IMR-90 (cell line): ENCODE results near the gene SLC26A1. TPM values are rescaled to one million over a fixed set of nuclear protein-coding genes. Genes with fewer than 3 reads are reported as not detected.

Source experiments
- ATAC-seq: fragments of 200-7000 bp; cut with Tn5 transposase; 2 replicates; pipeline ENCODE4 v1.9.1; 2020; ENCODE audit warnings: low read depth, mild to moderate bottlenecking, moderate library complexity
- BruUV-seq: library from RNA; stranded (reverse); fragments of 400-500 nt; replicated peaks from 2 replicates; lab custom pipeline; 2021; lab: Mats Ljungman, UMichigan
- CTCF ChIA-PET: fragments of 300-600 bp; formaldehyde crosslinking; extraction: SDS; loops from one replicate; lab custom pipeline; 2021; ENCODE audit warnings: antibody characterized with exemption; lab: Yijun Ruan, JAX
- POLR2A ChIA-PET: fragments of 300-600 bp; sonication (Branson Sonifier 250); formaldehyde crosslinking; loops from one replicate; lab custom pipeline; 2022; ENCODE audit warnings: antibody characterized with exemption; ENCODE audit not compliant: unreplicated experiment; lab: Charles Lee
- DNase-seq: peaks from one replicate; pipeline ENCODE4 v3.0.0; 2013
- H2AFZ ChIP-seq: replicated peaks from 2 replicates; pipeline ENCODE3; 2013; ENCODE audit warnings: low read length, mild to moderate bottlenecking; ENCODE audit not compliant: poor library complexity
- H2AK5ac ChIP-seq: 2 replicates; pipeline ENCODE4 v1.6.1; 2013; ENCODE audit warnings: low read depth, low read length, inconsistent platforms
- H2AK9ac ChIP-seq: replicated peaks from 2 replicates; pipeline ENCODE3; 2013; ENCODE audit warnings: mild to moderate bottlenecking, low read depth, low read length, moderate library complexity; ENCODE audit not compliant: poor library complexity
- H2BK120ac ChIP-seq: 2 replicates; pipeline ENCODE4 v1.6.1; 2013; ENCODE audit warnings: low read depth, low read length, inconsistent platforms
- H2BK15ac ChIP-seq: 3 replicates; pipeline ENCODE4 v1.6.1; 2013; ENCODE audit warnings: low read depth, low read length, inconsistent platforms
- H2BK20ac ChIP-seq: 2 replicates; pipeline ENCODE4 v1.6.1; 2013; ENCODE audit warnings: low read depth, mild to moderate bottlenecking, inconsistent platforms, low read length, moderate library complexity
- H2BK5ac ChIP-seq: 2 replicates; pipeline ENCODE4 v1.6.1; 2013; ENCODE audit warnings: mild to moderate bottlenecking, low read depth, low read length, inconsistent platforms; ENCODE audit not compliant: poor library complexity, severe bottlenecking
- H3K14ac ChIP-seq: replicated peaks from 2 replicates; pipeline ENCODE4 v1.6.1; 2013; ENCODE audit warnings: low read depth, low read length, inconsistent platforms
- H3K18ac ChIP-seq: 2 replicates; pipeline ENCODE4 v1.6.1; 2013; ENCODE audit warnings: low read depth, low read length, control low read depth
- H3K23ac ChIP-seq: 2 replicates; pipeline ENCODE4 v1.6.1; 2013; ENCODE audit warnings: low read depth, low read length, inconsistent platforms
- H3K27ac ChIP-seq: 2 replicates; pipeline ENCODE4 v1.5.1; 2013; ENCODE audit warnings: mild to moderate bottlenecking, control low read depth, low read length; ENCODE audit not compliant: insufficient read depth
- H3K27me3 ChIP-seq: 2 replicates; pipeline ENCODE4 v1.6.1; 2013; ENCODE audit warnings: low read length; ENCODE audit not compliant: control insufficient read depth, insufficient read depth
- H3K36me3 ChIP-seq: 2 replicates; pipeline ENCODE4 v1.6.1; 2013; ENCODE audit warnings: low read length, mixed read lengths; ENCODE audit not compliant: control insufficient read depth, insufficient read depth
- H3K4ac ChIP-seq: 2 replicates; pipeline ENCODE4 v1.6.1; 2013; ENCODE audit warnings: low read depth, low read length, inconsistent platforms
- H3K4me1 ChIP-seq: 2 replicates; pipeline ENCODE4 v1.6.1; 2013; ENCODE audit warnings: low read length, mixed read lengths; ENCODE audit not compliant: control insufficient read depth, insufficient read depth
- H3K4me2 ChIP-seq: 2 replicates; pipeline ENCODE4 v1.6.1; 2013; ENCODE audit warnings: low read depth, mild to moderate bottlenecking, control low read depth, low read length, moderate library complexity
- H3K4me3 ChIP-seq: 2 replicates; pipeline ENCODE4 v1.5.1; 2013; ENCODE audit warnings: low read depth, mild to moderate bottlenecking, control low read depth, low read length, moderate library complexity; ENCODE audit not compliant: insufficient read depth
- H3K56ac ChIP-seq: 2 replicates; pipeline ENCODE4 v1.6.1; 2013; ENCODE audit warnings: low read length, inconsistent platforms; ENCODE audit not compliant: insufficient read depth; ENCODE audit errors: extremely low read depth
- H3K79me1 ChIP-seq, 2 experiments: 2 replicates each; pipeline ENCODE4 v1.6.1; 2013; ENCODE audit warnings: low read length in 2 of 2, inconsistent platforms in 1 of 2, low read depth in 1 of 2
- H3K9ac ChIP-seq: 2 replicates; pipeline ENCODE4 v1.6.1; 2013; ENCODE audit warnings: low read depth, low read length, control low read depth
- H3K9me1 ChIP-seq: 2 replicates; pipeline ENCODE4 v1.6.1; 2013; ENCODE audit warnings: low read length, inconsistent platforms; ENCODE audit not compliant: insufficient read depth
- H3K9me3 ChIP-seq: 2 replicates; pipeline ENCODE4 v1.6.1; 2013; ENCODE audit warnings: low read length; ENCODE audit not compliant: control insufficient read depth, insufficient read depth
- H4K20me1 ChIP-seq: 2 replicates; pipeline ENCODE4 v1.6.1; 2013; ENCODE audit warnings: low read length, inconsistent platforms; ENCODE audit not compliant: insufficient read depth
- H4K5ac ChIP-seq: 2 replicates; pipeline ENCODE4 v1.6.1; 2013; ENCODE audit warnings: mild to moderate bottlenecking, low read depth, low read length, control low read depth
- H4K8ac ChIP-seq, 2 experiments: 2 replicates each; pipeline ENCODE4 v1.6.1; 2013; ENCODE audit warnings: low read depth in 2 of 2, low read length in 2 of 2, control low read depth in 1 of 2, inconsistent platforms in 1 of 2
- H4K91ac ChIP-seq: 2 replicates; pipeline ENCODE4 v1.6.1; 2013; ENCODE audit warnings: low read depth, low read length, inconsistent platforms; ENCODE audit not compliant: insufficient read depth
- CHD1 ChIP-seq: IDR thresholded peaks from 2 replicates; pipeline ENCODE4 v1.6.1; 2012; ENCODE audit warnings: low read depth, low read length, improper control_type of control experiment
- MAFK ChIP-seq: IDR thresholded peaks from 2 replicates; pipeline ENCODE4 v1.6.1; 2012; ENCODE audit warnings: low read depth, low read length, improper control_type of control experiment
- MAZ ChIP-seq: IDR thresholded peaks from 2 replicates; pipeline ENCODE4 v1.6.1; 2012; ENCODE audit warnings: low read depth, mild to moderate bottlenecking, low read length, improper control_type of control experiment, moderate library complexity, borderline replicate concordance
- MXI1 ChIP-seq: IDR thresholded peaks from 2 replicates; pipeline ENCODE4 v1.6.1; 2012; ENCODE audit warnings: low read depth, mild to moderate bottlenecking, low read length, moderate library complexity, borderline replicate concordance
- SMC3 ChIP-seq: fragments of 150-350 bp; IDR thresholded peaks from 2 replicates; pipeline ENCODE4 v1.6.1; 2016; ENCODE audit warnings: low read depth, mild to moderate bottlenecking, antibody characterized with exemption, low read length, moderate library complexity
- whole genome bisulfite sequencing, 2 experiments: methylation state at CpG; one replicate each; pipeline versions ENCODE4 v1.1.5 to v1.1.7; 2013; ENCODE audit warnings: missing lambda C conversion rate in 2 of 2; ENCODE audit not compliant: insufficient read length in 1 of 2; ENCODE audit errors: extremely low coverage in 2 of 2; 5-methylcytosine and 5-hydroxymethylcytosine counted together
- dilution Hi-C: fragments of 300-500 bp; cut with HindIII; formaldehyde crosslinking; loops from one replicate; pipeline ENCODE4 v1.14.3; 2018; ENCODE audit warnings: low sequenced_read_pairs; ENCODE audit not compliant: unreplicated experiment
- in situ Hi-C: fragments of 300-500 bp; cut with MboI; formaldehyde crosslinking; loops from 3 replicates; pipeline ENCODE4 v1.14.3; 2019; ENCODE audit warnings: low sequenced_read_pairs, inconsistent platforms, mixed read lengths
- intact Hi-C: fragments of 100-400 bp; cut with micrococcal nuclease; formaldehyde crosslinking; loops from 2 replicates; pipeline ENCODE4 v1.10.0; 2022
- polyA plus RNA-seq, 3 experiments: library from polyadenylated mRNA; depleted of rRNA; stranded (reverse); fragments of >200 nt; gene quantifications; 2 replicates each; pipeline ENCODE4 v1.2.3, GENCODE V29; 2012; ENCODE audit warnings: low replicate concordance in 1 of 3
- total RNA-seq: library from RNA; depleted of rRNA; stranded (reverse); fragments of >200 nt; gene quantifications from 2 replicates; pipeline ENCODE4 v1.2.3, GENCODE V29; 2012

SLC26A1 gene
- total and polyA plus RNA-seq, 2 of the 4 experiments (the other 2 are of a cell fraction), result 0.09 TPM; not detected in 1

- no peak overlapping the region for H2BK120ac ChIP-seq
- H3K4me1 ChIP-seq, result peaks cover 40% of the 10 kb centered on the region
- H3K36me3 ChIP-seq, result no peaks in the 10 kb centered on the region
- in situ Hi-C loops, result no loop called here
- 93% methylated on average over 4 of the region's 21 CpGs; no CpG with 5 or more reads in 1 of the 2 experiments for WGBS, 2 experiments
- ATAC-seq, result no peak
- H4K8ac ChIP-seq, result peak overlapping the region in 1 of 2 experiments; percentile 79; a peak in 1 of 4 replicates
- no peak overlapping the region for H2BK15ac ChIP-seq
- H3K79me1 ChIP-seq, result no peaks in the 10 kb centered on the region; a peak in 1 of 4 replicates
- H3K9me1 ChIP-seq, result peaks cover 30% of the 10 kb centered on the region
- H4K20me1 ChIP-seq, result peaks cover 5% of the 10 kb centered on the region
- no peak overlapping the region for H3K14ac ChIP-seq
- H2AFZ ChIP-seq, result peak overlapping the region; percentile 83
- no peak overlapping the region for H3K18ac ChIP-seq
- H4K5ac ChIP-seq, result no peak overlapping the region; the same call in 1 of the 2 replicates
- H4K91ac ChIP-seq, result peak overlapping the region; percentile 81
- H3K4me3 ChIP-seq, result no peak overlapping the region
- H2BK5ac ChIP-seq, result no peak overlapping the region
- TF ChIP-seq MAZ (no peak), CHD1 (no peak), MAFK (no peak), SMC3 (no peak), MXI1 (no peak)
- H3K56ac ChIP-seq, result no peak overlapping the region
- H3K4ac ChIP-seq, result peak overlapping the region; percentile 82; the same call in 1 of the 2 replicates
- BruUV-seq, result no TSS peak
- no peak overlapping the region for H3K4me2 ChIP-seq
- DNase-seq, result no peak
- dilution Hi-C loops, result no loop called here
- intact Hi-C loops, result no loop called here
- ChIA-PET CTCF (no interaction called here), POLR2A (no interaction called here)
- H2AK5ac ChIP-seq, result peak overlapping the region; percentile 84
- no peak overlapping the region for H3K9ac ChIP-seq
- H3K9me3 ChIP-seq, result no peaks in the 10 kb centered on the region
- H3K23ac ChIP-seq, result no peak overlapping the region
- H3K27me3 ChIP-seq, result no peaks in the 10 kb centered on the region
- no peak overlapping the region for H2BK20ac ChIP-seq
- H3K27ac ChIP-seq, result no peak overlapping the region
- H2AK9ac ChIP-seq, result peak overlapping the region; percentile 91
These were observed 47.3 kb upstream of the SLC26A1 start for GRCh38 chr4:1040344-1041146.
